Stimulated activated CD4-positive, alpha-beta T cell treated with anti-CD3 and anti-CD28 coated beads, Interleukin-12 subunit alpha, Interleukin-12 subunit beta, amount 100 ng/mL, for 24 hours (primary cell): ENCODE measurements around the gene SEMA3E.
"Not testable (repeated sequence)": the region's sequence is repeated elsewhere in the genome, so short reads cannot be mapped to it uniquely, and the experiment has no call there.

Experiments
- DNase-seq, 2 experiments: peaks; one replicate each; pipeline ENCODE4 v3.0.0-alpha.2; 2020; ENCODE audit warnings: low read depth in 2 of 2

SEMA3E gene

DNA sequence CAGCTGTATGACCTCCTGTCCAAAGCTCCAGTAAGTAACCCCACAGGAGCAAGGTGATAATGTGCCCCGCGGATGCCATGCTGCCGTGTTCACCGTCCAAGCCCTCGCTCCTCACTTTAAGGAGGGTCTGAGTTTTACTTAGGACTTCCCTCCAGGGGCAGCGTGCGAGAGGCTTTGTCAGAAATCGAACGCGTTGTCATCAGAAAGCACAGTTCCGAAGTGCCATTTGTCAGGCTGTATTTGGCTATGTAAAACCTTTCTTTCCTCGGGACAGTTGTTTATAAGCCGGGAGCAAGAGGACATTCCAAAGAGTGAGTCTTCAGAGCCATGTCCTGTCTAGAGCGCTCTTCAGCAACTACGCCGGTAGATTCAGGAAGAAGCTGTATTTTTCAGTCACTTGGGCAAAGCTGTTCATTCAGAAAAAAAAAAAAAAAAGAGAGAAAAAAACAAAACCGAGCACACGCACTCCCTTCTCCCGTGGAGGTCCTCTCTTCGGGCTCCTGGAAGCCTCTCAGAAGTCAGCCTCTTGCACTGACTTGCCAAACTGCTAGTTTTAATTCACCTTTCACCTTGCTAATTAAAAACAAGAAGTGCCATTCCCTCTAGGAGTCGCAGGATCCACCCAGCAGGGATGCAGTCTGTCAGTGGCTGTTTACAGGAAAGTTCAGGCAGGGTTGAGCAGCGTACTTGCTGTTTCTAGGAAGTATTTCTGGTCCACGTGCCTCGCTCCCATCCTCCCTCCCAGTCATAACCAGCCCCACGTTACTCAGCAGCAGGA, at the start of gene SEMA3E:
Gene SEMA3E (minus strand): TSS at position 676 of the 778 bp plus-strand sequence.
- no peak for DNase-seq

DNA sequence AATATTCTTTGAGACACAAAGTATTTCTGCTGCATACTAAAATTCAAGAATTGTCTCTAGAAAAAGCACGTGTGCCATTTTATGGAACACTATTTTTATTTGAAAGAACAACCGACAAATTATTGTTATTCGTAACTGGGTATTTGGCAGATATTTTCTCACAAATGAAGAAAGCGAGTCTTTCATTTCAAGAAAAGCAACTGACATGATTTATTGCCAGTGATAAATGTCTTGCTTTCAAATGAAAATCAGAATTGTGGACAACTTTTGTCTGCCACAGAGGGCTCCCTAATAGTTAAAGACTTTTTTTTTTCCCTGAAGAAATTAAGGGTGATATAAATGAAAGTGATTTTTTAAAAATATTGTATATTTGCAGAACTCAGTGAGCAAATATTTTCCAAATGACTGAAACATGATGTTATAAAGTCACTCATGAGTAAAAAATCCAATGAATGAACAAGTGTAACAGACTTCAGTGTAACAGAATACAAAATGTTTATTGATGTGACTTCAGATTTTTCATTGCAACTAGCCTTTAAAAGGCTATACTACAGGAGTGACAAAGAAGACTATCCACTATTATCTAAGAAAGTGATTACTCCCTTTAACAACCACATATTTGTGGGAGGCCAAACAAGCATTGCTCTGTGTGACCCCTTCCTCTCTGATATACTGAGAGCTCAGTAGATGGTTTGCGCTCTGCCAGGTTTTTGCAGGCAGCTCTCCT, 49.0 kb upstream of the SEMA3E start:
- no peak for DNase-seq

DNA sequence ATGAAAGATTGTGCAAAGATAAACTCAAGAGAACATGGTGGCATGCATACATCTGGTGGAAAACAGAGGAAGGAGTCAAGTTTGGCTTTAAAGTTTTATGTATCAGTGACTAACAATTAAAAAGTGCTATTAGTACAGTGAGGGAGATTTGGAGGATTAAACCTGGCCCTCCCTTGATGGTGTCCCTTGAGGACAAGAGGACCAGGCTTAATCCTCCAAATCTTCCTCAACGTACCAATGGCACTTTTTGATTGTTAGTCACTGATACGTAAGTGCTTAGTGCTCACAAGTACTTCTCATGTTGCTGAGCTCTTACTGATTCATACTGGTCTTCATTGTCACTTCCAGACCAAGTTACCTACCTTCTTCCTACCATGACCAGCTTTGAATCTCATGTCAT, 47.2 kb upstream of the SEMA3E start:
- DNase-seq = no peak

DNA sequence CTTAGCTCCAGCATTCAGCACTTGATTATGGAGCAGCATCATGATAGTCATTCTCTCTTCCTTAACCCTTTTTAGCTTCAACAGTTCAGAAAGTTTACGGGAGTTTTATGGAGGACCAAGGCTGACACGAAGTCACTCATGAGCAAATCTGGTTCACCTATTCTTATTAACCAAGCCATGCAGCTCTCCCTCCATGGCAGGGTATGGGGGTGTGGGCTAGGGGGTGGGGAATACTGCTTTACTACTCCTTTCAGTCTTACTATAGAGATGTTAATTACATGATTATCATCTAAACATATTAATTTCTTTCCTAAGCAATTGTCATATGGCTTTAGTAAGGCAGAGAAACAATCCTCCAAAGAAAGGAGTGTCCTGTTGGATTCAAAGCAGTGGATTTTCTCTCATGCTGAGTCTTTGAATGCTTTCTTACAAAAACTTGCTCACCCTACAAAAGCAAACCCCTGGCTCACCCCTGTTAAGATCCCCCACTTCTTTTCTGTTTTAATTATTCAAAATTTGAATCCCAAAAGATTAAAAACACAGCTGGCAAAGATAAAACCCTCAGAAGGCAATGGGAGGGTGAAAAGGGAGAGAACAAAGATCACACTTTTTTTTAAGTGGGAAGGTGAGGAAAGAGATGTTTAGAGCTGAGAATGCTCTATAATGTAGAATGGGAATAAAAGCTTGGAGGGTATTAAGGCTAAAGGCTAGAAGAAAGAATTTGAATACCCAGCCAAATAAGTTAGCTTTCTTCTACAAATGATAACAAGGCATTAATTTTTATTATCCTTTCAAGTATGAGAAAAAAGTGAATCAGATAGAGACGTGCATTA, 46.4 kb upstream of the SEMA3E start:
- DNase-seq = no peak

DNA sequence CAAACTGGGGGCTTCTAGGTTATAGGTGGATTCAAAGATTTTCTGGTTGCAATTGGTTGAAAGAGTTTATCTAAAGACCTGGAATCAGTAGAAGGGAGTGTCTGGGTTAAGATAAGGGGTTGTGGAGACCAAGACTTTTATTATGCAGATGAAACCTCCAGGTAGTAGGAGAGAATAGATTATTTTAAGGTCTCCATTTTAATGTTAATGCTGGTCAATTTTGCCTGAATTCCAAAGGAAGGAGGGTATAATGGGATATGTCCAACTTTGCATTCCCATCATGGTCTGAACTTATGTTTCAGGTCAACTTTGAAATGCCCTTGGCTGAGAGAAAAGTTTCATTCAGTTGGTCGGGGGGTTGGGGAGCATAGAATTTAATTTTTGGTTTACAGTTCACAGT, 44.3 kb upstream of the SEMA3E start:
- no peak for DNase-seq

DNA sequence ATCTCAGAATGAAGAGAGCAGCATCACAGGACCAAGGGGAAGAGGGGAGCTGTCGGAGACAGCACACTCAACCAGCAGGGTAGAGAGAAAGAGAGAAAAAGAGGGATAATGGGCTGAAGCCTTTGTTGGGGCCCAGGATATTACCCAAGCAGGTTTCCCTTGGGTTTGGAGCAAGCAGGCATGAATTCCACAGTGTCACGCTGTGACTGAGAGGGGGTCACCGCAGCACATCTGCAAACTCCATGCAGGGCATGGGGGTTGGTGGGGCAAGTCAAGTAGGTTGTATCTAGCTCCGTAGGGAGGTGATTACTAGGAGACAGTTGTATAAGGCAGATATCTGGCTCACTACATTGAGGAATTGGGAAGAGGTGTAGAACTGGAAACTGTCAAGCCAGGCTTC, 42.2 kb upstream of the SEMA3E start:
- DNase-seq = no peak

DNA sequence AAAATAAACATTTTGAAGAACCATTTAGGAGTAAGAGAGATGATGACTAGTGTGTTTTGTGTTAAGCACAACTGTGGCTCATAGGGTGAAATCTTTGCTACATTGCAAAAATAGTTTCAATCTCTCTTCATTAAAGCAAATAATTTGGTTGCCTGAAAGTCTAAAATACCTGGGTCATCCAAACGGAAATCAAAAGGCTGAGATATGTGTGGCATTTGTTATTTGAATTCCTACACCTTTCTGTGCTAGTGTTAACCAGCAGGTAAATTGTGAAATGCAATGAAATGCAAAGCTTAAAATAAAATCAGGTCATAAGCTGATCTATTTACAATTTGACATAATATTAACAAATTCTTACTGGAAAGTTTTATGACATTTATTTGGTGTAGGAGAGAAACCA, 40.9 kb upstream of the SEMA3E start:
- DNase-seq = no peak

DNA sequence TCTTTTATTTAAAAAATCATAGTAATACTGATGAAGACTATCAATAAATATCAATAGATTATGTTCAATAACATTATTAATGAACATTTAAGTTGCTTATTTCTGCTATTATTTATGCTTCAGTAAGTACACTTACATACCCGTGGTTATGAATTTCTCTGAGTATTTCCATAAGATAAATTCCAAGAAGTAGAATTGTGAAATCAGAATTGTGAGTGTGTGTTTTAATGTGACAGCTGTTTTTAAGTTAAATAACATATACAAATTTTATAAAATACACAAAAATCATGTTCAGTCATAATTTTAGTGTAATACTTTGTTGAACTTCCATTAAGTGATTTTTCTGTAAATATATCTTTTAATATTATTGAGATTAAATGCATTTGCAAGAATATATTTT, 37.5 kb upstream of the SEMA3E start:
- no peak for DNase-seq

DNA sequence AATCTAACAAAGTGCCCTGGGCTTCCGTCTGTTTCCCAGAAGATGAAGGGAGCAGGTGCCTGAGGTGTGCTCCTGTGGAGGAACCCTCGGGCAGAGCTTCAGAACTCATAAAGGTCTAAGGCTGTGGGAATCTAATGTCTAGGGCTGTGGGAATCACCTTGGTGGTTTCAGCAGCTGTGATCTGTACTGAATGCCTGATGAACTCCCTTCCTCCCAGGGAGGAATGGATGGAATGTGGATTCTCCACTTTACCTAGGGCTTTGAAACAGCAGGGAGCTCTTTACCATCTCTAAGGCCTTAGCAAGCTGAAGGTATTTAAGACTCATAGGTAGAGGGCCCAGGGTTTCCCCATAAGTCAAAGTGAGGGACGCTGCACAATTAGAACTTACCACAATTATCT, 36.0 kb upstream of the SEMA3E start:
- no peak for DNase-seq

DNA sequence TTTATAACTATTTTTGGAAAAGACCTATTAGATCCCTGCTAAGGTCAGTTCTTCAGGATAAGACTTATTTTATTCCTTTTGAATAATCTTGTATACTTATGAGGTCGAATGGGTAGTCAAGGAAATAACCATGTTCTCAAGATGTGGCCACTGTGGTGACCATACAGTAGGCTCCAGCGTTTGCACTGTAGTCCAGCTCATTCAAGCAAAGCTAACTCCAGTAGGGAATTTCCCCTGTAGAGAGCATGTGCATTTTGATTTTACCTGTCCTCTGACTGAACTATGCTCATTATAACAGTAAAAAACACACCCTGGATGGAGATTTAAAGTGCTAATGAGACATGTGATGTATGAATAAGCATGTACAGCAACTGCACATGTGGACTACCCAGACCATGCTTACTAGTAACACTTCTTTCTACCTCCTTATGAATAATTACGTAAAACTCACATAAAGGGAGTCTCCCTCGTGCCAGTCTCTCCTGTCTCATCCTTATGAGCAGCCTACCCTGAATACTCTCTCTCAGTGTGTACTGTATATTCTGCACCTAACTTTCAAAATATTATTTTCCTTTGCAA, 32.4 kb upstream of the SEMA3E start:
- no peak for DNase-seq

DNA sequence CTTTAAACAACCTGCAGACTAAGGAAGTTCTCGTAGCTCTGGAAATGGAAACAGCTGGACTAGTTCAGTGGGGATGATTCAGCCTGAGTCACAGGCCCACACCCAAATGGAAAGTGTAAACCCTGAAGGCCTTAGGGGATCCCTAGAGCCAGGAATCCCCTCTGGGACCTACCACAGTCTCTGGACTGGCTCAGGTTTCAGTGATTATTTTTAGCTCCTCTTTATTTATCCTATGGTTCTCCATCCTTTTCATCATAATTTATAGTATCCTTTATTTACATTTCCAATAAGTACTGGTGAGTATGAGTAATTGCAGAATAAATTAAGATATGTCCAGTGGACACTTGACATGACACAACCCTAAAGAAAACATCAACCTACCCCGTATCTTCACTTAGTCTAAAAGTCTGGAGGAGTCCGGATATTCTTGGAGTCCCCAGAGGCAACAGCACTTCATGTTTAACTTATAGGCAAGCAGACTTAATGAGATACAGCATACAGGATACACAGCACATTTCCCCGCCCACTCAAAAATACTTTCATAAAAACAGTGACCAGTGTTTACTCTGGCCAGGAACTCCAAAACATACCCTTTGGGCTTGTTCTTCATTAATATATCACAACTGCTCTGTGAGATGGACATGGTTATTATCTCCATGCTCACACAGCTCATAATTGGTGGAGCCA, 28.4 kb upstream of the SEMA3E start:
- DNase-seq = no peak

DNA sequence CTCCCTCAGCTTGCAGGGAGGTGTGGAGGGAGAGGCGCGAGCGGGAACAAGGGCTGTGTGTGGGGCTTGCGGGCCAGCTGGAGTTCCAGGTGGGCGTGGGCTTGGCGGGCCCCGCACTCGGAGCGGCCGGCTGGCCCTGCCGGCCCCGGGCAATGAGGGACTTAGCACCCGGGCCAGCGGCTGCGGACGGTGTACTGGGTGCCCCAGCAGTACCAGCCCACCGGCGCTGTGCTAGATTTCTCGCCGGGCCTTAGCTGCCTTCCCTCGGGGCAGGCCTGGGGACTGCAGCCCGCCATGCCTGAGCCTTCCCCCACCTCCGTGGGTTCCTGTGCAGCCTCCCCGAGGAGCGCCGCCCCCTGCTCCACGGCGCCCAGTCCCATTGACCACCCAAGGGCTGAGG, 24.4 kb upstream of the SEMA3E start:
- DNase-seq = not testable (repeated sequence)

DNA sequence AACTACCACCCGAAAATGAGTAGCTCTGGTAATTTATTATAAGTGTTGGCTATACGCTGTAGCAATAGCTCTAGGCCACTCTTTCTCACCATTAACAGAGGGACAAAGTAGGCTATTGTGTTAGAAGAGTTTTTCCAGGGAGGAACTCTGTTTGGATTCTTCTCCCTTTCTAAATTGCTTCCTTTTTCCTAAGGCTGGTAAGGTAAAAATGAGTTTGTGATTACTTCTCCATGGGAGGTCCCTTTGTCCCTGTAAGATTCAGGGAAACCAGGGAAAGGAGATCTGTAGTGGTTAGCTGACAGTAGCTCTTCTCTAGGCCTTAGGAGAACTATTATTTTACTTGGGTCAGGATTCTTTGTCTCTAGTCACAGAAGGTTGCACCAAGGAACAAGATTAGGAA, 23.2 kb upstream of the SEMA3E start:
- DNase-seq = no peak

DNA sequence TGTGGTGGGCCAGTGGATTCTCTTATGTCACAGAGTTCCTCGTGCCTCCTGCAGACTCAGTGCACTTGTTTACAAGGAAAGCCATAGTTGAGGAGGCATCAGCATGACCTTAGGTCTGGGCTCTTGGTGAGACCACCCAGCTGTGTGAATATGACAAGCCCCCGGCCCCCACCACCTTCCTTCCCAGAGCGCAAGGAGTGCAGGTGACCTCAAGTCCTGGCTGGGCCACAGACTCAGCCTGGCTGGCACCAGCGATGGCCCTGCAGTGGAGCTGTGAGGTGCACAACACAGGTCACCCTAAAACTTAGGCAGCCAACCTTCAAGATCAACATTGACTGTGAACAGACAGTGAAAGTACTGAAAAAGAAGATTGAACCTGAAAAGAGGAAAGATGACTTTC, 14.2 kb upstream of the SEMA3E start:
- no peak for DNase-seq

DNA sequence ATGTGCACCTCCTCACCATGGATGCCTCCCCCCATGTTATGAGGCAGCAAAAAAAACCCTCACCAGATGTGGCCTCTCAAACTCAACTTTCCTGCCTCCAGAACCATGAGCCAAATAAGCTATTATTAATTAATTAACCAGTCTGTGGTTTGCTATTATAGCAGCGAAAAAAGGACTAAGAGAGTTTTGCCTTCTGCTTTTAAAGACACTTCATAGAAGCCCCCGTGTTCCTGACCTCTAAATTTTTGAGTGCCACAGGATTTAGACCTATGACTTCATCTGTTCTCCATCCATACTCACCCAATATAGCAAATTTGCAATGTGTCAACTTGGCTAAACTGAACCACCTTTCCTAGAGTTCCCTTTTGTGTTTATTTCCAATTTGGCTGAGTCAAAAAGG, 9.2 kb upstream of the SEMA3E start:
- no peak for DNase-seq

DNA sequence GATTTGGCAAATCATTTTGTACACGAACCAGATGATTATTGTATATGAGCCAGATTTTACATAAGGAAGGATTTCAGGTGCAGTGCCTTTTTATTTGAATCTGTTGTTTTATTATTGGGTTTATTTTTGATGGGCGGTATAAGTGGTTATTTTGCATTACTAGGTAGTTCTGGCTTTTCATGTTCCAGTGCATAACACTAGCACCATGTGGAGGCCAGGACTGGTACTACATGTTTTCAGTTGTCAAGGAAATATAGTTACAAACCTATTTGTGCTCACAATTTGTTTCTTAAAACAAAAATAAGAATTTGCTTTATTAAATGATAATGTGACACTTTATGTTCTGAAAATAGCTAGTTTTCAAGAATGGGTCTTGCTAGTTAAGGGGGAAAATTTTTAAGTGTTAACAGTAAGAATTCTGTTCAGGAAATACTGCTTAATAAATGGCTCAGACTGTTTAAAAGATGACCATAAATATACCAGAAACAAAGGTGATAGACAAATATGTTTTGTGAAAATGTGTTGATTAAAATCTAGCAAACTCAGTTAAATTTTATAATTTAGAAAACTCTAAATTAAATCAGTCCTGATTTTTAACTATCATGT, 7.1 kb upstream of the SEMA3E start:
- DNase-seq = no peak

DNA sequence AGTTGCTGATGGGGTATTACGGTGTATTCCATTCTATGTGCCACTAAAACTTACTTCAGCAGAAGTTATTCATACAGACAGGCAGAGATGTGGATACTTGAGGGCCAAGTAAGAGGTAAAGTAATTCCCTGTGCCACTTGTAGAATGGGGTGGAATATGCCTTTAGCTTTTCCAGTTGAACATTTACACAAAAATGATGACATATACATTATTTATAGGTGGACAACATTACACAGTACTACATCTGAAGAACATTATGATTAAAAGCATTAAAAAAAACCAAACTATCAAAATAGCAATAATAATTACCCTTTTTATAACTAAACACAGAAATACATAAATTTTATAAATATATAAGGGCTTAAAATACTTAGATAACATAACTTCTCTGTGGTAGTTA, 3.5 kb upstream of the SEMA3E start:
- no peak for DNase-seq

DNA sequence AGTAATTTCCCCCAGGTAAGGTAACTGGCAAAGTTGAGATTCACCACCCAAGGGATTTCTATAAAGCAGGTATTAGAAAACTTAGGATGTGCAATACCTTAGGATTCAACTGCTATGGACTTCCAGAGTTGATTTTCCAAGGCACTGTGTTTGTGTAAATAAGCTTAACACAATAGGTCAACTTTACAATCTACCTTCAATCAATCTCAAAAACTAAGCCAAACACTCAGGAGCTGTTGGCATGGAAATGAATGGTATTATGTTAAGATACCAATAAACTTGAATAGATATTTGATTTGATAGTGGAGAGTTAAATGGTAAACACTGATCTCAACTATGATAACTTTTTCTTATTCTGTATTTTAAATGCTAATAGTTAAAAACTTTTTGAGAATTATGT, 762 bp upstream of the SEMA3E start:
- no peak for DNase-seq

DNA sequence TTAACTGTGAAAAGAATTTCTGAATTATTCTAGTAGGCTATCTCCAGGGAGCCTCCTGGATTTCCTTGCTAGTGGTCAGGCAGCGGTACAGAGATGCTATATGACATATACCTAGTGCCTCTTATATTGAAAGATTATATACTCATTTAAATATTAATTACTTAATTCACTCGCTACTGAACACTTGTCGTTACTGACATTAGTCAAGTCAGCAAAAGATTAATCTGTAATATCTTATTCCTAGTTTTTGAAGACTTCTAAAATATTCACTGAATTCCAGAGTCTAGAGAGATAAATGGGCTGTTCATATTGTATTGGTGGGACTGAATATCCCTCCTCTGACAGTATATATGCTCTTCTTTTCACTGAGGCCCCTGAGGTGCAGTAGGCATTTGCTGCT, 2.9 kb downstream of the SEMA3E start:
- no peak for DNase-seq

DNA sequence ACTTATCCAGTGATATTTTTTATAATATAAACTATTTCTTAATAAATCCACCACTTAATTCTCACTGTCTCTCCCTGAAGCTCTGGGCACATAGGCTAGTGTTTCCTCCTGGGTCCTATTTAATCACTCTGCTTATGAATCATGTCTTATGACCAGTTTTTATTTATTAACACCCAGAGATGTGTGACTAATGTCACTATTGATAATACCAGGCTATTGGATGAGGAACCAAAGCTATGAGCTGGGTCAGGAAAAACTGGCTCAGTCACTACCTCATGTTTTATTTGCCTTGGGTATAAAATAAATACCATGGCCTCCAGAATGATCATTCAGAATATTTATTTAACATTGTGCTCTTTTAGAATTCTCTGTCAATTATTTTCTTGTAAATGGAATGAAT, 5.2 kb downstream of the SEMA3E start:
- no peak for DNase-seq

DNA sequence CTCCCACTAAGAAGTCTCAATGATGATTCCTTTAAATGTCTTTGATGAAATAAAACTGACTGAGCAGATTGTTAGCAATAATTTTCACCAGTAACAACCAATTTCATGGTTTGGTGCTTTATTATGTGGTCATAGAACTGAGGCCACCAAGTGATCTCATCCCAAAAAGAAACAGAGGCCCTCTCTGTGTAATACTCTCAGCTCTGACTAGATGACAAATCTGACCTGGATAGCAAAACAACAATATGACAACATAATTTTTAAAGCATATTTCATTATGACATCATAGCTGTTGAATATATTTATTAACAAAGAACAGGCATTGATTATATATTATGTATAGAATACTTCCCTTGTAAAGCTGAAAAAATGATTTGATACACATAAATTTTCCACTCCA, 5.9 kb downstream of the SEMA3E start:
- DNase-seq = no peak
